VCaP (cell line): ENCODE results near the gene ANKLE1.
"Not testable (repeated sequence)": the region's sequence is repeated elsewhere in the genome, so short reads cannot be mapped to it uniquely, and the experiment has no call there.

Experiments used
- H3K27ac ChIP-seq: fragments of 450-650 bp; 2 replicates; pipeline ENCODE4 v1.5.1; 2017
- CTCF ChIP-seq: fragments of 450-650 bp; conservative IDR thresholded peaks from 2 replicates; pipeline ENCODE4 v1.5.1; 2017; ENCODE audit warnings: mild to moderate bottlenecking, moderate library complexity

The ANKLE1 gene

GRCh38 chr19:17264641-17264979, 17.1 kb upstream of the ANKLE1 start, which contains the start of gene USHBP1:
USHBP1 (minus strand) TSS chr19:17264745; CDS start chr19:17264299, 446 bp downstream.
- TF ChIP-seq CTCF = no peak
- H3K27ac ChIP-seq = no peak within 1 kb of the TSS

- H3K27ac ChIP-seq = no peak overlapping the region
- no peak for TF ChIP-seq CTCF
Observed at GRCh38 chr19:17266026-17266425, 15.7 kb upstream of the ANKLE1 start.

GRCh38 chr19:17266589-17266974, 15.1 kb upstream of the ANKLE1 start:
- H3K27ac ChIP-seq = 0 out of 2 replicates have a peak overlapping the region, but pooled peaks have one; percentile 13
- no peak for TF ChIP-seq CTCF

- TF ChIP-seq CTCF = no peak
- H3K27ac ChIP-seq = peak within 1 kb of the TSS; percentile 71
Observed at GRCh38 chr19:17266975-17267788, 14.5 kb upstream of the ANKLE1 start, which contains the start of gene BABAM1. BABAM1 (plus strand) TSS chr19:17267443; CDS start chr19:17268807, 1,364 bp downstream.

- no peak for TF ChIP-seq CTCF
- H3K27ac ChIP-seq = no peak overlapping the region
Observed at GRCh38 chr19:17268754-17269153, 12.9 kb upstream of the ANKLE1 start.

GRCh38 chr19:17274892-17275291, 6.8 kb upstream of the ANKLE1 start:
- not testable (repeated sequence) for H3K27ac ChIP-seq

- no peak for TF ChIP-seq CTCF
Observed at GRCh38 chr19:17275441-17276175, 6.1 kb upstream of the ANKLE1 start.

More at GRCh38 chr19:17275441-17276175, 6.1 kb upstream of the ANKLE1 start:
- H3K27ac ChIP-seq = no peak overlapping the region
